Caco-2 (cell line): Measurements from ENCODE around the gene HBA2. TPM values are rescaled to one million over a fixed set of nuclear protein-coding genes. Genes with fewer than 3 reads are reported as not detected.
"Not testable (repeated sequence)": the region's sequence is repeated elsewhere in the genome, so short reads cannot be mapped to it uniquely, and the experiment has no call there.

ENCODE experiments used
- BruUV-seq: library from RNA; stranded (reverse); fragments of 400-500 nt; replicated peaks from 2 replicates; lab custom pipeline; 2021; lab: Mats Ljungman, UMichigan
- CTCF ChIA-PET: fragments of 300-600 bp; sonication (Branson Sonifier 250); formaldehyde crosslinking; loops from one replicate; lab custom pipeline; 2022; ENCODE audit warnings: antibody characterized with exemption; lab: Charles Lee
- POLR2A ChIA-PET: fragments of 300-600 bp; sonication (Branson Sonifier 250); formaldehyde crosslinking; loops from one replicate; lab custom pipeline; 2022; ENCODE audit warnings: antibody characterized with exemption; lab: Charles Lee
- DNase-seq, 2 experiments: peaks; one replicate each; pipeline versions ENCODE4 v3.0.0 to v3.0.0-alpha.2; 2020 to 2022
- H3K27me3 ChIP-seq: replicated peaks from 2 replicates; pipeline ENCODE4 v1.6.0; 2011; ENCODE audit warnings: low read length; ENCODE audit not compliant: control insufficient read depth, insufficient read depth
- H3K36me3 ChIP-seq: 2 replicates; pipeline ENCODE4 v1.5.1; 2011; ENCODE audit warnings: low read length; ENCODE audit not compliant: control insufficient read depth, insufficient read depth
- H3K4me1 ChIP-seq: fragments of 250-450 bp; sonication (Bioruptor Pico); 2 replicates; pipeline ENCODE4 v1.5.1; 2020; ENCODE audit warnings: mild to moderate bottlenecking
- H3K4me3 ChIP-seq: 2 replicates; pipeline ENCODE4 v1.5.1; 2011; ENCODE audit warnings: low read depth, mild to moderate bottlenecking, control low read depth, low read length
- H3K9me3 ChIP-seq: fragments of 250-450 bp; sonication (Bioruptor Pico); 2 replicates; pipeline ENCODE4 v1.5.1; 2020; ENCODE audit warnings: mild to moderate bottlenecking, moderate library complexity
- H3K27ac Mint-ChIP-seq: one replicate; pipeline ENCODE4 v1.8.0; 2022; ENCODE audit warnings: mixed read lengths; ENCODE audit not compliant: unreplicated experiment
- H3K27me3 Mint-ChIP-seq: one replicate; pipeline ENCODE4 v1.8.0; 2022; ENCODE audit warnings: mixed read lengths; ENCODE audit not compliant: insufficient read depth, unreplicated experiment
- H3K36me3 Mint-ChIP-seq: one replicate; pipeline ENCODE4 v1.8.0; 2022; ENCODE audit warnings: mild to moderate bottlenecking, mixed read lengths; ENCODE audit not compliant: insufficient read depth, unreplicated experiment
- H3K4me1 Mint-ChIP-seq: one replicate; pipeline ENCODE4 v1.8.0; 2022; ENCODE audit warnings: low read depth, mixed read lengths; ENCODE audit not compliant: unreplicated experiment
- H3K4me3 Mint-ChIP-seq: one replicate; pipeline ENCODE4 v1.8.0; 2022; ENCODE audit warnings: mild to moderate bottlenecking, moderate library complexity, mixed read lengths; ENCODE audit not compliant: unreplicated experiment
- H3K9me3 Mint-ChIP-seq: one replicate; pipeline ENCODE4 v1.8.0; 2022; ENCODE audit warnings: mixed read lengths; ENCODE audit not compliant: unreplicated experiment
- CTCF ChIP-seq, 2 experiments: fragments of 200-600 bp in 1 of 2; IDR thresholded peaks; 1 replicate in 1 of 2; 2 replicates in 1 of 2; pipeline versions ENCODE4 v1.5.1 to v1.8.0; 2011 to 2022; ENCODE audit warnings: antibody characterized with exemption in 1 of 2, control low read depth in 1 of 2, inconsistent platforms in 1 of 2, low read depth in 1 of 2, low read length in 1 of 2, mild to moderate bottlenecking in 1 of 2, moderate library complexity in 1 of 2; ENCODE audit not compliant: insufficient read depth in 1 of 2, severe bottlenecking in 1 of 2, unreplicated experiment in 1 of 2
- intact Hi-C: fragments of 100-400 bp; cut with micrococcal nuclease; formaldehyde crosslinking; loops from one replicate; pipeline ENCODE4 v1.10.0; 2022; ENCODE audit not compliant: unreplicated experiment
- total RNA-seq: library from RNA; stranded (reverse); gene quantifications from 2 replicates; pipeline ENCODE4 v1.2.3, GENCODE V29; 2022

Gene HBA2
- total RNA-seq, 1 experiment from 2014 or later, result 2.1 TPM

GRCh38 chr16:167122-167690 is 5.5 kb upstream of the HBA2 start:
- no peaks in the 10 kb centered on the region for H3K27me3 ChIP-seq

GRCh38 chr16:168424-168823 is 4.3 kb upstream of the HBA2 start:
- no peak for TF ChIP-seq CTCF (IDR thresholded peaks at IDR 0.05; ENCODE audit: insufficient read depth in 1 of 2, low read depth in 1 of 2, low read length in 1 of 2, severe bottlenecking in 1 of 2, unreplicated experiment in 1 of 2)
- intact Hi-C loops, result no loop called here
- H3K4me1 ChIP-seq, result no peaks in the 10 kb centered on the region
- no peaks in the 10 kb centered on the region for H3K27me3 ChIP-seq
- H3K4me3 ChIP-seq, result no peak overlapping the region
- peaks cover 12% of the 10 kb centered on the region for H3K27me3 Mint-ChIP-seq
- no TSS peak for BruUV-seq
- no peak overlapping the region for H3K4me3 Mint-ChIP-seq
- H3K36me3 Mint-ChIP-seq, result no peaks in the 10 kb centered on the region
- no peak overlapping the region for H3K27ac Mint-ChIP-seq
- ChIA-PET CTCF (no interaction called here), POLR2A (no interaction called here)
- H3K9me3 Mint-ChIP-seq, result no peaks in the 10 kb centered on the region
- no peaks in the 10 kb centered on the region for H3K9me3 ChIP-seq
- no peak for DNase-seq
- no peaks in the 10 kb centered on the region for H3K36me3 ChIP-seq
- no peaks in the 10 kb centered on the region for H3K4me1 Mint-ChIP-seq

More at GRCh38 chr16:167122-167690, 5.5 kb upstream of the HBA2 start:
- Histone ChIP-seq H3K4me3 (no peak overlapping the region), H3K9me3 (no peaks in the 10 kb centered on the region), H3K36me3 (no peaks in the 10 kb centered on the region), H3K4me1 (no peaks in the 10 kb centered on the region)
- no peak for TF ChIP-seq CTCF (IDR thresholded peaks at IDR 0.05; ENCODE audit: insufficient read depth in 1 of 2, low read depth in 1 of 2, low read length in 1 of 2, severe bottlenecking in 1 of 2, unreplicated experiment in 1 of 2)
- DNase-seq, result no peak
- POLR2A ChIA-PET, result no interaction called here
- intact Hi-C loops, result no loop called here
- CTCF ChIA-PET, result no interaction called here
- no TSS peak for BruUV-seq
- H3K27ac Mint-ChIP-seq, result no peak overlapping the region
- H3K9me3 Mint-ChIP-seq, result no peaks in the 10 kb centered on the region
- H3K27me3 Mint-ChIP-seq, result peaks cover 12% of the 10 kb centered on the region
- H3K36me3 Mint-ChIP-seq, result no peaks in the 10 kb centered on the region
- no peaks in the 10 kb centered on the region for H3K4me1 Mint-ChIP-seq
- H3K4me3 Mint-ChIP-seq, result no peak overlapping the region

GRCh38 chr16:169014-169413 is 3.7 kb upstream of the HBA2 start:
- BruUV-seq, result no TSS peak
- ChIA-PET POLR2A (no interaction called here), CTCF (no interaction called here)
- intact Hi-C loops, result no loop called here
- H3K9me3 Mint-ChIP-seq, result no peaks in the 10 kb centered on the region
- no peak for TF ChIP-seq CTCF (IDR thresholded peaks at IDR 0.05; ENCODE audit: insufficient read depth in 1 of 2, low read depth in 1 of 2, low read length in 1 of 2, severe bottlenecking in 1 of 2, unreplicated experiment in 1 of 2)
- H3K4me1 ChIP-seq, result no peaks in the 10 kb centered on the region
- H3K4me3 Mint-ChIP-seq, result no peak overlapping the region
- no peak overlapping the region for H3K4me3 ChIP-seq
- H3K36me3 Mint-ChIP-seq, result no peaks in the 10 kb centered on the region
- peaks cover 12% of the 10 kb centered on the region for H3K27me3 Mint-ChIP-seq
- H3K27me3 ChIP-seq, result no peaks in the 10 kb centered on the region
- no peaks in the 10 kb centered on the region for H3K9me3 ChIP-seq
- H3K4me1 Mint-ChIP-seq, result no peaks in the 10 kb centered on the region
- H3K36me3 ChIP-seq, result no peaks in the 10 kb centered on the region
- no peak overlapping the region for H3K27ac Mint-ChIP-seq
- no peak for DNase-seq

DNA sequence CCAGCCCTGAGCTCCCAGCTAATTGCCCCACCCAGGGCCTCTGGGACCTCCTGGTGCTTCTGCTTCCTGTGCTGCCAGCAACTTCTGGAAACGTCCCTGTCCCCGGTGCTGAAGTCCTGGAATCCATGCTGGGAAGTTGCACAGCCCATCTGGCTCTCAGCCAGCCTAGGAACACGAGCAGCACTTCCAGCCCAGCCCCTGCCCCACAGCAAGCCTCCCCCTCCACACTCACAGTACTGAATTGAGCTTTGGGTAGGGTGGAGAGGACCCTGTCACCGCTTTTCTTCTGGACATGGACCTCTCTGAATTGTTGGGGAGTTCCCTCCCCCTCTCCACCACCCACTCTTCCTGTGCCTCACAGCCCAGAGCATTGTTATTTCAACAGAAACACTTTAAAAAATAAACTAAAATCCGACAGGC is 2.6 kb upstream of the HBA2 start:
- H3K27ac Mint-ChIP-seq, H3K9me3 Mint-ChIP-seq, DNase-seq, H3K27me3 ChIP-seq, H3K36me3 Mint-ChIP-seq, CTCF ChIA-PET, POLR2A ChIA-PET, H3K4me1 ChIP-seq, BruUV-seq, H3K4me3 Mint-ChIP-seq, intact Hi-C loops, H3K36me3 ChIP-seq, H3K9me3 ChIP-seq, H3K4me1 Mint-ChIP-seq, H3K4me3 ChIP-seq: not testable (repeated sequence)
- peaks cover 17% of the 10 kb centered on the region for H3K27me3 Mint-ChIP-seq
